ENCODE results near the gene UBTD1.

Gene UBTD1

GRCh38 chr10:97618733-97619132, 120.0 kb downstream of the UBTD1 start:
- DNase-seq (ENCODE audit: low spot score in 2 of 2) (no peak), ATAC-seq (replicated peaks; ENCODE audit: extremely low read depth, poor library complexity, severe bottlenecking) (no peak)
- no peaks in the 10 kb centered on the region for H3K27me3 Mint-ChIP-seq
- no peaks in the 10 kb centered on the region for H3K9me3 Mint-ChIP-seq
- H3K36me3 Mint-ChIP-seq (ENCODE audit: insufficient read depth): no peaks in the 10 kb centered on the region
- H3K4me1 Mint-ChIP-seq: no peaks in the 10 kb centered on the region
- no peak overlapping the region for H3K27ac Mint-ChIP-seq (ENCODE audit: low read depth)
- H3K4me3 Mint-ChIP-seq: no peak overlapping the region
